Measurements from ENCODE around the gene SLC27A1. TPM values are rescaled to one million over a fixed set of nuclear protein-coding genes. Genes with fewer than 3 reads are reported as not detected.

SLC27A1 gene
- total and polyA plus RNA-seq, 9 of the 15 experiments (the other 6 are each of a cell fraction or from before 2014, with no cell fraction given), result 0.06 to 3.0 (median 1.1) TPM

DNA sequence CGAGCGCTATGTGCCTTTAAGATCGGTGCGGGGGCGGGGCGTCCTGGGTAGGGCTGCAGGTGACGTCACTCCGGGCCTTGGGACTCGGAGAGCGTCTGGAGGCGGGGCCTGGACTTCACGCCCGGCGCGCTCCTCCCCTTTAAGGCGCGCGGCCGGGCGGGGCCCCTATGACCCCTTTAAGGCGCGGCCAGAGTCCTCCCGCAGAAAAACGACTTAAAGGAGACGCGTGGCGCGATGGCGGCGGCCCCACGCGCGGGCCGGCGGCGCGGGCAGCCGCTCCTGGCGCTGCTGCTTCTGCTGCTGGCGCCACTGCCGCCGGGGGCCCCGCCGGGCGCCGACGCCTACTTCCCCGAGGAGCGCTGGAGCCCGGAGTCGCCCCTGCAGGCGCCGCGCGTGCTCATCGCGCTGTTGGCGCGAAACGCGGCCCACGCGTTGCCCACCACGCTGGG is 85.2 kb downstream of the SLC27A1 start, which contains the start of gene COLGALT1 (continued):
- no peak for TF ChIP-seq ZNF740 (CRISPR knock-in tag; IDR thresholded peaks at IDR 0.05)
- TF ChIP-seq ZNF740 (tag; IDR thresholded peaks at IDR 0.05), result no peak
- 0 out of 2 replicates have a peak, but pooled peaks have one; percentile 6 for TF ChIP-seq ETV5 (CRISPR knock-in tag; IDR thresholded peaks at IDR 0.05; ENCODE audit: low read depth)
- TF ChIP-seq JUNB (CRISPR knock-in tag; conservative IDR thresholded peaks at IDR 0.05), result peak; percentile 79
- TF ChIP-seq KAT7 (CRISPR knock-in tag; IDR thresholded peaks at IDR 0.05; ENCODE audit: borderline replicate concordance), result no peak
- TF ChIP-seq JUN (IDR thresholded peaks at IDR 0.05; ENCODE audit: borderline replicate concordance, low read depth, low read length), result peak; percentile 63
- no peak for TF ChIP-seq JUN (CRISPR knock-in tag; IDR thresholded peaks at IDR 0.05; ENCODE audit: borderline replicate concordance)
- TF ChIP-seq MAFG (tag; conservative IDR thresholded peaks at IDR 0.05), result no peak
- no peak for TF ChIP-seq BACH1 (tag; IDR thresholded peaks at IDR 0.05)
- TF ChIP-seq U2AF2 (optimal IDR thresholded peaks at IDR 0.05; ENCODE audit: low read depth, low read length), result no peak
- no peak for TF ChIP-seq PATZ1 (CRISPR knock-in tag; IDR thresholded peaks at IDR 0.05; ENCODE audit: borderline replicate concordance)
- no peak for TF ChIP-seq TAF7 (tag; IDR thresholded peaks at IDR 0.05)
- no peak for TF ChIP-seq ZNF57 (CRISPR knock-in tag; IDR thresholded peaks at IDR 0.05)
- TF ChIP-seq, protein P1, sequence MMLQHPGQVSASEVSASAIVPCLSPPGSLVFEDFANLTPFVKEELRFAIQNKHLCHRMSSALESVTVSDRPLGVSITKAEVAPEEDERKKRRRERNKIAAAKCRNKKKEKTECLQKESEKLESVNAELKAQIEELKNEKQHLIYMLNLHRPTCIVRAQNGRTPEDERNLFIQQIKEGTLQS (IDR thresholded peaks at IDR 0.05), result peak; percentile 99
- TF ChIP-seq, protein P1 (CRISPR knock-in tag; conservative IDR thresholded peaks at IDR 0.05), result 0 out of 2 replicates have a peak, but pooled peaks have one; percentile 63
- TF ChIP-seq, protein P2, sequence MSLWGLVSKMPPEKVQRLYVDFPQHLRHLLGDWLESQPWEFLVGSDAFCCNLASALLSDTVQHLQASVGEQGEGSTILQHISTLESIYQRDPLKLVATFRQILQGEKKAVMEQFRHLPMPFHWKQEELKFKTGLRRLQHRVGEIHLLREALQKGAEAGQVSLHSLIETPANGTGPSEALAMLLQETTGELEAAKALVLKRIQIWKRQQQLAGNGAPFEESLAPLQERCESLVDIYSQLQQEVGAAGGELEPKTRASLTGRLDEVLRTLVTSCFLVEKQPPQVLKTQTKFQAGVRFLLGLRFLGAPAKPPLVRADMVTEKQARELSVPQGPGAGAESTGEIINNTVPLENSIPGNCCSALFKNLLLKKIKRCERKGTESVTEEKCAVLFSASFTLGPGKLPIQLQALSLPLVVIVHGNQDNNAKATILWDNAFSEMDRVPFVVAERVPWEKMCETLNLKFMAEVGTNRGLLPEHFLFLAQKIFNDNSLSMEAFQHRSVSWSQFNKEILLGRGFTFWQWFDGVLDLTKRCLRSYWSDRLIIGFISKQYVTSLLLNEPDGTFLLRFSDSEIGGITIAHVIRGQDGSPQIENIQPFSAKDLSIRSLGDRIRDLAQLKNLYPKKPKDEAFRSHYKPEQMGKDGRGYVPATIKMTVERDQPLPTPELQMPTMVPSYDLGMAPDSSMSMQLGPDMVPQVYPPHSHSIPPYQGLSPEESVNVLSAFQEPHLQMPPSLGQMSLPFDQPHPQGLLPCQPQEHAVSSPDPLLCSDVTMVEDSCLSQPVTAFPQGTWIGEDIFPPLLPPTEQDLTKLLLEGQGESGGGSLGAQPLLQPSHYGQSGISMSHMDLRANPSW (CRISPR knock-in tag; IDR thresholded peaks at IDR 0.05), result no peak
- TF ChIP-seq TCF7 (IDR thresholded peaks at IDR 0.05; ENCODE audit: borderline replicate concordance), result no peak
- TF ChIP-seq ZKSCAN1 (IDR thresholded peaks at IDR 0.05; ENCODE audit: low read depth, low read length), result 0 out of 2 replicates have a peak, but pooled peaks have one; percentile 3
